ENCODE data around the gene FOLR1.

GRCh38 chr11:72217841-72218240 lies 25.9 kb downstream of the FOLR1 start:
- no peak for TF ChIP-seq CTCF (IDR thresholded peaks at IDR 0.05)
- TF ChIP-seq POLR2A (IDR thresholded peaks at IDR 0.05): no peak

All from lower leg skin (tissue), 3 donors.